Measurements from ENCODE around the gene CKS1B. TPM values are rescaled to one million over a fixed set of nuclear protein-coding genes. Genes with fewer than 3 reads are reported as not detected.
A peak's percentile ranks its signal among the peaks of the same experiment; 100 is the strongest.

The CKS1B gene
- total and polyA plus RNA-seq, 9 of the 15 experiments (the other 6 are each of a cell fraction or from before 2014, with no cell fraction given) = 215 to 1,103 (median 460) TPM

GRCh38 chr1:154998818-154999570 is 24.5 kb downstream of the CKS1B start (continued):
- peak; percentile 37; the same call in 1 of the 2 replicates for TF ChIP-seq TFAP4 (CRISPR knock-in tag; IDR thresholded peaks at IDR 0.05; ENCODE audit: borderline replicate concordance)
- TF ChIP-seq MYNN (IDR thresholded peaks at IDR 0.05) = peak; percentile 77
- TF ChIP-seq MYNN (CRISPR knock-in tag; IDR thresholded peaks at IDR 0.05) = no peak
- no peak for TF ChIP-seq HES1 (IDR thresholded peaks at IDR 0.05; ENCODE audit: low read depth)
- peak; percentile 15 to 76 for TF ChIP-seq E2F6 (IDR thresholded peaks at IDR 0.05; ENCODE audit: borderline replicate concordance in 1 of 2, extremely low read depth in 1 of 2, insufficient read depth in 1 of 2, insufficient read length in 1 of 2, low read depth in 1 of 2, low read length in 1 of 2, poor library complexity in 1 of 2, severe bottlenecking in 1 of 2)
- no peak for TF ChIP-seq TCF15 (CRISPR knock-in tag; IDR thresholded peaks at IDR 0.05)
- TF ChIP-seq HMGXB4 (CRISPR knock-in tag; IDR thresholded peaks at IDR 0.05) = peak; percentile 26; the same call in 1 of the 2 replicates
- TF ChIP-seq POLR2AphosphoS5 (IDR thresholded peaks at IDR 0.05; ENCODE audit: control insufficient read depth, insufficient read depth, low read depth, low read length) = peak; percentile 50; the same call in 1 of the 2 replicates
- TF ChIP-seq DEAF1 (CRISPR knock-in tag; IDR thresholded peaks at IDR 0.05) = peak; percentile 63; the same call in 1 of the 2 replicates
